Activated CD8-positive, alpha-beta memory T cell treated with anti-CD3 and anti-CD28 coated beads for 48 hours (primary cell): ENCODE results near the gene FN1.
"Not testable (repeated sequence)": the region's sequence is repeated elsewhere in the genome, so short reads cannot be mapped to it uniquely, and the experiment has no call there.

Source experiments
- DNase-seq, 3 experiments: peaks; one replicate each; pipeline ENCODE4 v3.0.0-alpha.2; 2020; ENCODE audit warnings: low read depth in 2 of 3, low spot score in 2 of 3

Gene FN1

GRCh38 chr2:215369181-215369760 lies 66.6 kb downstream of the FN1 start:
- DNase-seq = no peak

- DNase-seq = no peak
These were observed 67.4 kb downstream of the FN1 start for GRCh38 chr2:215368493-215368809.

GRCh38 chr2:215367662-215368492 lies 68.0 kb downstream of the FN1 start:
- DNase-seq = no peak

- DNase-seq = no peak
These were observed 69.3 kb downstream of the FN1 start for GRCh38 chr2:215366440-215367032.

GRCh38 chr2:215365184-215365658 lies 70.6 kb downstream of the FN1 start:
- no peak for DNase-seq

GRCh38 chr2:215364157-215365155 lies 71.4 kb downstream of the FN1 start:
- no peak for DNase-seq

- no peak for DNase-seq
These were observed 72.3 kb downstream of the FN1 start for GRCh38 chr2:215363461-215364156.

GRCh38 chr2:215363039-215363438 lies 72.8 kb downstream of the FN1 start:
- no peak for DNase-seq

- no peak for DNase-seq
These were observed 73.3 kb downstream of the FN1 start for GRCh38 chr2:215362562-215362904.

GRCh38 chr2:215361876-215362561 lies 73.8 kb downstream of the FN1 start:
- DNase-seq = no peak

GRCh38 chr2:215361211-215361875 lies 74.5 kb downstream of the FN1 start:
- DNase-seq = no peak

GRCh38 chr2:215360596-215360995 lies 75.3 kb downstream of the FN1 start:
- DNase-seq = no peak

GRCh38 chr2:215360059-215360458 lies 75.8 kb downstream of the FN1 start:
- not testable (repeated sequence) for DNase-seq

- DNase-seq = no peak
These were observed 76.3 kb downstream of the FN1 start for GRCh38 chr2:215359576-215359922.

GRCh38 chr2:215358891-215359575 lies 76.8 kb downstream of the FN1 start:
- DNase-seq = no peak

- no peak for DNase-seq
These were observed 77.5 kb downstream of the FN1 start for GRCh38 chr2:215358312-215358845.

- no peak for DNase-seq
These were observed 78.2 kb downstream of the FN1 start for GRCh38 chr2:215357660-215358059.

GRCh38 chr2:215356948-215357461 lies 78.9 kb downstream of the FN1 start:
- DNase-seq = no peak
